Right kidney (tissue), 1 donor: ENCODE results near the gene ACSM6.
"Not testable (repeated sequence)": the region's sequence is repeated elsewhere in the genome, so short reads cannot be mapped to it uniquely, and the experiment has no call there.

Source experiments
- DNase-seq: peaks from one replicate; pipeline ENCODE4 v3.0.0-alpha.2; 2016

The ACSM6 gene

GRCh38 chr10:95214793-95215192, 20.8 kb downstream of the ACSM6 start:
- DNase-seq, result no peak

- DNase-seq, result no peak
Measured at GRCh38 chr10:95217476-95217875, 23.4 kb downstream of the ACSM6 start.

- no peak for DNase-seq
Measured at GRCh38 chr10:95220539-95220938, 26.5 kb downstream of the ACSM6 start.

DNA sequence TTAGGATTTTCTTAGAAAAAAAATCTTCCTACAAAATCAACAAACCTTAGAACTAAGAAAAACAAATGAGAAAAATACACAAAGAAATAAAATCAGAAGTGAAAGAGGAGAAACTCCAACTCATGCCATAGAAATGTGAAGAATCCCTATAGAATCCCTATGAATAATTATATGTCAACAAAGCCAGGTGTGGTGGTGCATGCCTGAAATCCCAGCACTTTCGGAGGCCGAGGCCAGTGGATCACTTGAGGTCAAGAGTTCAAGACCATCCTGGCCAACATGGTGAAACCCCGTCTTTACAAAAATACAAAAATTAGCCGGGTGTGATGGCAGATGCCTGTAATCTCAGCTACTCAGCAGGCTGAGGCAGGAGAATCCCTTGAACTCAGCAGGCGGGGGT, 27.1 kb downstream of the ACSM6 start:
- no peak for DNase-seq

GRCh38 chr10:95225136-95225535, 31.1 kb downstream of the ACSM6 start:
- no peak for DNase-seq

GRCh38 chr10:95228934-95229723, 35.1 kb downstream of the ACSM6 start:
- DNase-seq, result not testable (repeated sequence)

GRCh38 chr10:95229724-95230627, 35.9 kb downstream of the ACSM6 start:
- no peak for DNase-seq

GRCh38 chr10:95230677-95231586, 36.9 kb downstream of the ACSM6 start:
- DNase-seq, result peak; percentile 74

GRCh38 chr10:95233377-95234034, 39.5 kb downstream of the ACSM6 start:
- no peak for DNase-seq

DNA sequence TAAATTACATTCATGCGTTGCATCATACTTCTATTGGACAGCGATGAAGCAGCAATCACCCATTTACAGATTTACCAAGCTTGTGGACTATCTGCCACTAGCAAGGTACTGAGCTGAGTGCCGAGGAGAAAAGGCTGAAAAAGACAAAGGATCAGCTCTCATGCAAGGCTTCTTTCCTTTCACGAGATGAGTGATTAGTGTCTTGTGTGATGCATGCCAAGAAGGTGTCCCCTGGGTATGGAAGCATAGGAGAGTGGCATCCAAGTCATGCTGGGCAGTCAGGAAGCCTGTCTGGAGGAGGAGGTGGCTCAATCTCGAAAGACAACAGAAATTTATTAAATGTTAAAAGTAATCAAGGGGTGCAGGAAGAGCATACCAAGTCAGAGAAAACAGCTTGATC, 40.9 kb downstream of the ACSM6 start:
- DNase-seq, result no peak

- DNase-seq, result no peak
Measured at GRCh38 chr10:95235676-95236067, 41.6 kb downstream of the ACSM6 start.

DNA sequence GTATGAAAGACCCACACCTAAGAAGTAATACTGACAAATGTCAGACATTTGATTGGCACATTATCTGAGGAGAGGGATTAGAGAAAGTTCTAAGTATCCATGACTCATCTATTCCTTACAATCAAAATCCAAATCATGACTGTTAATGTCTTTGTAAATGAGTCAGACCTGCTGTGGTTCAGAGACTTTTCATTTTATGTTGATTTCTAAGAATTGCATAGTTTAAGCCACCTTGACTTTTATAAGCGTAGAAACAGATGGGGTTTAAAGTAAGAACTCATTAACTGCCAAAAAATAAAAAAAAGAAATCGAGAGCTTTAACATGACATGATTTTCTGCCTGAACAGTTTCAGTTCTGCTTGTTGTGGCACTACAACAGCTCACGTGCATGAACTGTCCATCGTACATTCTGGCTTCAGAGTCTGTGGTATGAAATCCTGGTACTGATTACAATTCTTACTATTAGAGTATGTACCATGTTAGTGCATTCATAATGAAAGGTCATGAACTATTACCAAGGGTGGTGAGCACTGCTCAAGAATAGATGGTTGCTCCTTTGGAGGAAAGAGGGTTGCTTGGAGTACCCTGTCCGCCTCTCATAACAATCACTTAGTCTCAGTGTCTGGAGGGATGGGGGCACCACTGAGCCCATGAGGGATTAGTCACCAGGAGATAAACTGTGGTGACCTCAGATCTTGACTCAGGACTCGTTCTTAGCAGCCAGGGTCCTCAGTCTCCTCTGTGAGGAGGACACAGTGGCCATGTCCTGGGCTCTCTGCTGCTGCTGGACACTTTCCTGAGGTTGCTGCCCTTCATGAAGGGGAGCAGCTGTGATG, 42.2 kb downstream of the ACSM6 start:
- no peak for DNase-seq

DNA sequence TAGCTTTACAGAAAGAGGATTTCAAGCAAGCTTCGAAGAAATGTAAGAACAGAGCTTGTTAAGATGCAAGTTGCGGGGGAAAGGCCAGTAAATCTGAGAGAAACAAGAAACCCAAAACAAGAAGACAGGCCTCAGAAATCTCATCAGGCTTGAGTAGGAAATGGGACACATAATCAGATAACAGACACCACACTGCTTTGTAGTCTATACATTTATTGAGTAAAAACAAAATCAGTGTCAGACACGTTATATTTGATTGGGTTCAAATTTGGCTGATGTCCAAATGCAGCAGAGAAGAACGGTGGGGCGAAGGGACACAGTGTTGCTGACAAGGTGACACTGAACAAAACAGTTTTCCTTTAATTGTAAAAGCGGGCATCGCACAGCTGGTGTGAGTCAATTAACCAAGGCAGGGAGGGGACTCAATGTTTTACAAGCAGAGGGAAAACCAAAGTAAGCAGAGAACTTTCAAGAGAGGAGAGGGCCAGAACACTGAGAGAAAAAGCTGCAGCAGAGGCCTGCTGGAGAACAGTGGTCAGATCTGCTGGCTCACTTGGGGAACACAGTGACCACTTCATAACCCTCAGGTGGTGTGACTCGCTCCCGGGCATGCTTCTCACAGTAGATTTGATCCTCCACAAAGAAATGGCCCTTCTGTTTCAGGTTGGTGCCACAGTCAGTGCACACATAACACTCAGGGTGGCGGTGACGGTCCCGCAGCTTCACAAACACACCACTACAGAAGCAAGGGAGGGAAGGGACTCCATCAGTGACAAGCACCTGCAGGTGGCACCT, 43.5 kb downstream of the ACSM6 start:
- DNase-seq, result no peak

DNA sequence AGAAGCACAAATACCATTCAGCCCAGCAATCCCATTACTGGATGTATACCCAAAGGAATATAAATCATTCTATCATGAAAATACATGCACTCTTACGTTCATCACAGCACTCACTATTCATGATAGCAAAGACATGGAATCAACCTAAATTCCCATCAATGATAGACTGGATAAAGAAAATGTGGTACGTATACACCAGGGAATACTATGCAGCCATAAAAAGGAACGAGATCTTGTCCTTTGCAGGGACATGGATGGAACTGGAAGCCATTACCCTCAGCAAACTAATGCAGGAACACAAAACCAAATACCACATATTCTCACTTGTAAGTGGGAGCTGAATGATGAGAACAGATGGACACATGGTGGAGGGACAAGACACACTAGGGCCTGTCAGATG, 46.1 kb downstream of the ACSM6 start:
- DNase-seq, result not testable (repeated sequence)

GRCh38 chr10:95240811-95241210, 46.8 kb downstream of the ACSM6 start:
- DNase-seq, result no peak

DNA sequence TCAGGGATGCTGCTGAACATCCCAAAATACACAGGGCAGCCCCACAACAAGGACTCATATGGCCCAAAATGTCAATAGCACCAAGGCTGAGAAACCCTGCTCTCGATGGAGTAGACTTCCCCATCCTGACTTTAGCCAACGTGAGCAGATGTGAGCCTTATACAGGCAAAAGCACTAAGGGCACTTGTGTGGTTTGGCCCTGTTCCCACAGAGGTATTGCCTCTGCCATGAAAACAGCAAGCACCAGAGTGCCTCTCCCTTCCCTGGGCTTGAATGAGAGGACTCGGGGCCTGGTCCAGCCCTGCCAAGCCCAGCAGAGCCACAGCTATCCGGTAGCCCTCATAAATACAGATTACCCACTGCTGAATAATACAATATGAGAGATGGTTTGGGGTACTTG, 47.5 kb downstream of the ACSM6 start:
- DNase-seq, result no peak

DNA sequence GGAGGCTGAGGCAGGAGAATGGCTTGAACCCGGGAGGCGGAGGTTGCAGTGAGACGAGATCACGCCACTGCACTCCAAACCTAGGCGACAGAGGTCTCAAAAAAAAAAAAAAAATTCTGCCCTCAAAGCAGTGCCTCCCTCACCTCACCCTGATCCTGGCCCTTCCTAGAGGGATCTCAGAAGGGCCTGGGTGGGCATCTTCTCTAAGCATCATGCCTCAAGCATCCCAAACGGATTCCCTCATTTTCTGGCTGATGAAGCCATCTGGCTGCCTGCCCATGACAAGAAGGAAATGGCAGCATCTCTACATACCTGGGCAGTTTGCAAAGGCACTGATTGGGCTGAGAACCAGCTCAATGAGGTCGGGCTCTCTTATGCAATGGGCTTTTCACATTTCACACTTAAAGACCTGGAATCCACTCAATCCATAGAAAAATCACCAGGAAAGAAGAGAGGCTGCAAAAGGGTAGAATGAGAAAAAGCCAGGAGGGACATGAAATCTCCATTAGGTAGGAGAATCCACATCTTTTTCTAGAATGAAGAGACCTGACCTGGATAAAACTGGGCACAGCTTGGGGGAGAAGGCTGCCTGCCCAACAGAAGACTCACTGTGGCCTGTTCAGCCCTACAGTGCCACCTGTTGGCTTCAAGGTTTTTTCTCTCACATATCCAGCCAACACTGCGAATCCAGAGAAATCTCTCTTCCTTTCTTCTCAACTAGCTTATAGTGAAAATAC, 48.7 kb downstream of the ACSM6 start:
- DNase-seq, result no peak

DNA sequence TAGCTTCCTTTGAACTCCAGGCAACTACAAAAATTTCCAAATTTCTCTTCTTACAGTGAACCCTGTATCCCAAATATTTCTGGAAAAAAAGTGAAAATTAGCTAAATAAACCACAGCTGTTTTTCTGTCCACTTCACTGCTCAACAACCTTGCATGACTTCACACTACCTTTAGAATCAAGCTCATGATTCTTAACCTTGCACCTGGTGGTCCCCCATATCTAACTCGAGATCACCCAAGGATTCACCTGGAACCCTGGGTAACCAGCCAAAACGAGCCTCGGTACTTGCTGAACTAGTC, 49.2 kb downstream of the ACSM6 start:
- no peak for DNase-seq

- DNase-seq, result no peak
Measured at GRCh38 chr10:95244152-95244551, 50.1 kb downstream of the ACSM6 start.
